Activated CD4-positive, CD25-positive, alpha-beta regulatory T cell treated with anti-CD3 and anti-CD28 coated beads, Interleukin-2, amount 50 U/mL, for 72 hours (primary cell): ENCODE measurements around the gene PRPF40A.

ENCODE experiments used
- DNase-seq: peaks from one replicate; pipeline ENCODE4 v3.0.0; 2021

Gene PRPF40A

GRCh38 chr2:152716805-152717227 lies 445 bp downstream of the PRPF40A start:
- no peak for DNase-seq

- no peak for DNase-seq
Measured at GRCh38 chr2:152715854-152716428, 1.3 kb downstream of the PRPF40A start.

- DNase-seq = no peak
Measured at GRCh38 chr2:152715112-152715511, 2.1 kb downstream of the PRPF40A start.

- no peak for DNase-seq
Measured at GRCh38 chr2:152710713-152711112, 6.5 kb downstream of the PRPF40A start.

GRCh38 chr2:152708742-152709141 lies 8.5 kb downstream of the PRPF40A start:
- DNase-seq = no peak

GRCh38 chr2:152706477-152707021 lies 10.7 kb downstream of the PRPF40A start:
- no peak for DNase-seq

GRCh38 chr2:152701198-152701597 lies 16.1 kb downstream of the PRPF40A start:
- no peak for DNase-seq

GRCh38 chr2:152696476-152696875 lies 20.8 kb downstream of the PRPF40A start:
- no peak for DNase-seq

- DNase-seq = no peak
Measured at GRCh38 chr2:152695763-152696162, 21.5 kb downstream of the PRPF40A start.

GRCh38 chr2:152694161-152694661 lies 23.1 kb downstream of the PRPF40A start:
- DNase-seq = peak; percentile 36

GRCh38 chr2:152693033-152693432 lies 24.2 kb downstream of the PRPF40A start:
- DNase-seq = no peak

- no peak for DNase-seq
Measured at GRCh38 chr2:152686321-152686720, 30.9 kb downstream of the PRPF40A start.

- no peak for DNase-seq
Measured at GRCh38 chr2:152683400-152683799, 33.9 kb downstream of the PRPF40A start.

GRCh38 chr2:152682663-152683062 lies 34.6 kb downstream of the PRPF40A start:
- no peak for DNase-seq

- DNase-seq = no peak
Measured at GRCh38 chr2:152678808-152679207, 38.5 kb downstream of the PRPF40A start.

- no peak for DNase-seq
Measured at GRCh38 chr2:152676461-152676860, 40.8 kb downstream of the PRPF40A start.

GRCh38 chr2:152674334-152674733 lies 42.9 kb downstream of the PRPF40A start:
- DNase-seq = no peak

GRCh38 chr2:152664725-152665124 lies 52.5 kb downstream of the PRPF40A start:
- DNase-seq = no peak

GRCh38 chr2:152661076-152661475 lies 56.2 kb downstream of the PRPF40A start:
- DNase-seq = no peak

- no peak for DNase-seq
Measured at GRCh38 chr2:152658221-152658620, 59.0 kb downstream of the PRPF40A start.

- no peak for DNase-seq
Measured at GRCh38 chr2:152657043-152657442, 60.2 kb downstream of the PRPF40A start.

GRCh38 chr2:152655880-152656279 lies 61.4 kb downstream of the PRPF40A start:
- DNase-seq = no peak

GRCh38 chr2:152651834-152652233 lies 65.4 kb downstream of the PRPF40A start:
- no peak for DNase-seq

GRCh38 chr2:152650768-152651371 lies 66.4 kb downstream of the PRPF40A start:
- DNase-seq = no peak

- DNase-seq = no peak
Measured at GRCh38 chr2:152649997-152650396, 67.3 kb downstream of the PRPF40A start.
